ENCODE data around the gene AQP12A. TPM values are rescaled to one million over a fixed set of nuclear protein-coding genes. Genes with fewer than 3 reads are reported as not detected.

AQP12A gene
- total and polyA plus RNA-seq, 12 donors, result not detected

DNA sequence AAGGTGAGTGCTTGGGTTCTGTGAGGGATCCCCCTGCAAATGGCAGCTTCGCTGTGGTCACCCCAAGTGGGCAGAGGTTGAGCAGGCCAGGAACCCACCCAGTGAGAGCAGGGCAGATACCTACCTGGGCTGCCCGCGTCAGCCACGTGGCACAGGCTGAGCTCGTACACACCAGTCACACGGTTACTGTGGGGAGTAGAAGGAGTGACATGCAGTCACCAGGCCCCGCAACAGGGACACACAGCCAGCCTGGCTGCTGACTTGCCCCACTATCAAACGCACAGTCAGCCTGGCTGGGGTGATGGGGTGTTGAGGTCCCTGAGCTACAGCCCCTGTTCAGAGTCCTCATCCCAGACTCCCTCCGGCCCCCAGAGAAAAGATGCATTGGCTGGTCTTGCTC is 32.2 kb downstream of the AQP12A start:
- Histone ChIP-seq H3K9me3 (replicated peaks in 1 of 3) (no peaks in the 10 kb centered on the region), H3K27ac (no peak overlapping the region), H3K4me1 (replicated peaks in 1 of 2) (no peaks in the 10 kb centered on the region), H3K27me3 (no peaks in the 10 kb centered on the region), H3K4me3 (no peak overlapping the region), H3K36me3 (replicated peaks in 1 of 2) (no peaks in the 10 kb centered on the region)
- 88 to 100% (median 92%) methylated on average over 1 to 9 of the region's 9 CpGs for WGBS, 4 donors
- TF ChIP-seq POLR2A (IDR thresholded peaks at IDR 0.05) (no peak), CTCF (IDR thresholded peaks at IDR 0.05) (no peak)
- DNase-seq, result no peak
- intact Hi-C loops (cut with DNase I), result no loop called here

- 70 to 89% (median 85%) methylated on average over 2 to 10 of the region's 10 CpGs for WGBS, 4 donors
- intact Hi-C loops (cut with DNase I), result no loop called here
- H3K27ac ChIP-seq, result no peak overlapping the region
- TF ChIP-seq CTCF (IDR thresholded peaks at IDR 0.05), result no peak
- no peak for TF ChIP-seq POLR2A (IDR thresholded peaks at IDR 0.05)
- no peaks in the 10 kb centered on the region for H3K9me3 ChIP-seq (replicated peaks in 1 of 3)
- no peaks in the 10 kb centered on the region for H3K27me3 ChIP-seq
- H3K36me3 ChIP-seq (replicated peaks in 1 of 2), result no peaks in the 10 kb centered on the region
- H3K4me1 ChIP-seq (replicated peaks in 1 of 2), result no peaks in the 10 kb centered on the region
- no peak overlapping the region for H3K4me3 ChIP-seq
- no peak for DNase-seq
These were observed 32.8 kb downstream of the AQP12A start for GRCh38 chr2:240724431-240724830.

GRCh38 chr2:240725266-240725665 is 33.6 kb downstream of the AQP12A start:
- H3K4me1 ChIP-seq (replicated peaks in 1 of 2), result no peaks in the 10 kb centered on the region
- no peak for DNase-seq
- H3K36me3 ChIP-seq (replicated peaks in 1 of 2), result no peaks in the 10 kb centered on the region
- no peak overlapping the region for H3K4me3 ChIP-seq
- H3K27ac ChIP-seq, result no peak overlapping the region
- H3K9me3 ChIP-seq (replicated peaks in 1 of 3), result no peaks in the 10 kb centered on the region
- 40 to 100% (median 84%) methylated on average over 1 to 12 of the region's 12 CpGs for WGBS, 4 donors
- H3K27me3 ChIP-seq, result no peaks in the 10 kb centered on the region
- TF ChIP-seq POLR2A (IDR thresholded peaks at IDR 0.05), result no peak
- TF ChIP-seq CTCF (IDR thresholded peaks at IDR 0.05), result no peak
- intact Hi-C loops (cut with DNase I), result no loop called here

GRCh38 chr2:240725671-240726070 is 34.0 kb downstream of the AQP12A start:
- Histone ChIP-seq H3K4me3 (no peak overlapping the region), H3K36me3 (replicated peaks in 1 of 2) (no peaks in the 10 kb centered on the region), H3K4me1 (replicated peaks in 1 of 2) (no peaks in the 10 kb centered on the region), H3K27me3 (no peaks in the 10 kb centered on the region), H3K9me3 (replicated peaks in 1 of 3) (no peaks in the 10 kb centered on the region), H3K27ac (no peak overlapping the region)
- no peak for DNase-seq
- 63 to 82% (median 79%) methylated on average over 2 to 7 of the region's 7 CpGs for WGBS, 4 donors
- TF ChIP-seq POLR2A (IDR thresholded peaks at IDR 0.05) (no peak), CTCF (IDR thresholded peaks at IDR 0.05) (no peak)
- intact Hi-C loops (cut with DNase I), result no loop called here

Measured in adrenal gland (tissue), 12 donors.